Tibial nerve (tissue), 4 donors: ENCODE measurements around the gene IRF1. TPM values are rescaled to one million over a fixed set of nuclear protein-coding genes. Genes with fewer than 3 reads are reported as not detected.

ENCODE experiments used
- DNase-seq, 2 donors: peaks; one replicate each; pipeline ENCODE4 v3.0.0-alpha.2; 2019; ENCODE audit warnings: low spot score in 2 of 2
- H3K27ac ChIP-seq, 4 donors: fragments of 200-600 bp; sonication (generic) in 3 of 4; one replicate each; pipeline ENCODE4 v1.5.1; 2017 to 2019; ENCODE audit warnings: mild to moderate bottlenecking in 1 of 4
- H3K27me3 ChIP-seq, 2 donors: fragments of 200-600 bp; sonication (generic) in 1 of 2; one replicate each; pipeline versions ENCODE4 v1.5.1 to v1.6.0; 2017 to 2019
- H3K36me3 ChIP-seq, 3 donors: fragments of 200-600 bp; sonication (generic); one replicate each; pipeline ENCODE4 v1.5.1; 2018 to 2019
- H3K4me1 ChIP-seq, 4 donors: fragments of 200-600 bp; sonication (generic) in 3 of 4; one replicate each; pipeline ENCODE4 v1.5.1; 2017 to 2019
- H3K4me3 ChIP-seq, 4 donors: fragments of 200-600 bp; sonication (generic) in 3 of 4; one replicate each; pipeline ENCODE4 v1.5.1; 2017 to 2019; ENCODE audit warnings: mild to moderate bottlenecking in 1 of 4, moderate library complexity in 1 of 4
- H3K9me3 ChIP-seq, 4 donors: fragments of 200-600 bp; sonication (generic) in 3 of 4; one replicate each; pipeline ENCODE4 v1.5.1; 2017 to 2019
- EP300 ChIP-seq, 2 donors: sonication (generic); formaldehyde crosslinking; IDR thresholded peaks; one replicate each; pipeline ENCODE4 v1.6.1; 2017; ENCODE audit warnings: antibody characterized with exemption in 2 of 2, mild to moderate bottlenecking in 1 of 2
- POLR2A ChIP-seq, 2 donors: fragments of 450-650 bp; IDR thresholded peaks; one replicate each; pipeline ENCODE4 v1.6.1; 2017; ENCODE audit warnings: antibody characterized with exemption in 2 of 2, mild to moderate bottlenecking in 2 of 2, moderate library complexity in 2 of 2
- WGBS, 2 donors: methylation state at CpG; one replicate each; pipeline ENCODE4 v1.1.5; 2018; 5-methylcytosine and 5-hydroxymethylcytosine counted together
- total RNA-seq, 4 donors: library from RNA; depleted of rRNA; stranded (reverse); fragments of >200 nt; gene quantifications; one replicate each; pipeline ENCODE4 v1.1.0, GENCODE V29; 2016
- TF ChIP-seq, protein P1 (sequence below), 5 experiments: fragments of 200-600 bp in 3 of 5; fragments of 450-650 bp in 2 of 5; sonication (generic) in 3 of 5; IDR thresholded peaks; one replicate each; pipeline ENCODE4 v1.5.1; 2016 to 2019; ENCODE audit warnings: antibody characterized with exemption in 5 of 5, mild to moderate bottlenecking in 3 of 5, moderate library complexity in 2 of 5

IRF1 gene
- total RNA-seq, 4 donors from 2014 or later = 15.1 to 36.9 (median 28.4) TPM

DNA sequence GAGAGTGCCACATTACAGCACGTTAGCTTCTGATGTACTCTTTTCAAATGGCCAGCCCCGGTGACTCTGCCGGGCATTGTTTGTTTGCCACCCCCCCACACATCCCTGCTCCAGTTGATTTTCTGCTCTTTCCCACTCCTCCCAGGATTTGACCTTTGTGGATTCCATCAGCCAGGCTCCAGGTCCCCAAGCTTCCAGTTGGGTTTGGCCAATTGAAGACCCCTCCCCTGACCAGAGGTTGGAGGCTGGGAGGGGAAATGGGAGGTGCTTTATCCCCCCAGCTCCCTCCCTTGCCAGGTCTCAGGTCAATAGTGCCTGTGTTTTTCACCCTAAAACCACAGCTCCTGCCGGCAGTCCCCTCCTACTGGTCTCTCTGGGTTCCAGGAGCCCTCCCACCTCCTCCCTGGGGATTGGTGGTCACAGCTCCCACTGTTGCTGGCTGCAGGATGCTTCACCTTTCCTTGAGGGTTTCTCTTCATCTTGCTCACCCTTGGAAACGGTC, 34.9 kb downstream of the IRF1 start:
- H3K4me1 ChIP-seq = peaks cover 0 to 54% (median 40%) of the 10 kb centered on the region in 4 donors
- peak overlapping the region; percentile 27 to 88 (median 76) for H3K27ac ChIP-seq
- peaks cover 0 to 10% (median 0%) of the 10 kb centered on the region in 3 donors for H3K36me3 ChIP-seq
- WGBS, 2 donors = 41 to 50% methylated on average over 5 of the region's 5 CpGs
- no peaks in the 10 kb centered on the region for H3K27me3 ChIP-seq
- DNase-seq = no peak
- no peak overlapping the region for H3K4me3 ChIP-seq
- no peak for TF ChIP-seq EP300 (IDR thresholded peaks at IDR 0.05)
- TF ChIP-seq POLR2A (IDR thresholded peaks at IDR 0.05) = no peak
- TF ChIP-seq, protein P1, sequence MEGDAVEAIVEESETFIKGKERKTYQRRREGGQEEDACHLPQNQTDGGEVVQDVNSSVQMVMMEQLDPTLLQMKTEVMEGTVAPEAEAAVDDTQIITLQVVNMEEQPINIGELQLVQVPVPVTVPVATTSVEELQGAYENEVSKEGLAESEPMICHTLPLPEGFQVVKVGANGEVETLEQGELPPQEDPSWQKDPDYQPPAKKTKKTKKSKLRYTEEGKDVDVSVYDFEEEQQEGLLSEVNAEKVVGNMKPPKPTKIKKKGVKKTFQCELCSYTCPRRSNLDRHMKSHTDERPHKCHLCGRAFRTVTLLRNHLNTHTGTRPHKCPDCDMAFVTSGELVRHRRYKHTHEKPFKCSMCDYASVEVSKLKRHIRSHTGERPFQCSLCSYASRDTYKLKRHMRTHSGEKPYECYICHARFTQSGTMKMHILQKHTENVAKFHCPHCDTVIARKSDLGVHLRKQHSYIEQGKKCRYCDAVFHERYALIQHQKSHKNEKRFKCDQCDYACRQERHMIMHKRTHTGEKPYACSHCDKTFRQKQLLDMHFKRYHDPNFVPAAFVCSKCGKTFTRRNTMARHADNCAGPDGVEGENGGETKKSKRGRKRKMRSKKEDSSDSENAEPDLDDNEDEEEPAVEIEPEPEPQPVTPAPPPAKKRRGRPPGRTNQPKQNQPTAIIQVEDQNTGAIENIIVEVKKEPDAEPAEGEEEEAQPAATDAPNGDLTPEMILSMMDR (IDR thresholded peaks at IDR 0.05) = no peak
- no peaks in the 10 kb centered on the region for H3K9me3 ChIP-seq

DNA sequence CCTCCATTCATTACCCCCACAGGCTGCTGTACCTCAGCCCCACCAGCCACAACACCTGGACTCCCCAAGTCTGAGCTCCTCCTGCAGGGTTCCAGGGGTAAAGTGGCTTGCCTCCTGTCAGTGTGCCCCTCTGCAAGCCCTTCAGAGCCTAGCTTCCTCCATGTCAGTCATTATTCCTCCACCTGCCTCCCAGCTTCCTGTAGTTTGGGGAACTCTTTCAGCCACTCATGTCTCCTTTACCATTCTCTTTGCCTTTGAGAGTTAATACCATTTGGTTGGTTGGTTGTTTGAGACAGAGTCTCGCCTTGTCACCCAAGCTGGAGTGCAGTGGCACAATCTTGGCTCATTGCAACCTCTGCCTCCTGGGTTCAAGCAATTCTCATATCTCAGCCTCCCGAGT, 36.2 kb downstream of the IRF1 start:
- Histone ChIP-seq H3K27ac (no peak overlapping the region), H3K36me3 (peaks cover 0 to 16% (median 0%) of the 10 kb centered on the region in 3 donors), H3K9me3 (no peaks in the 10 kb centered on the region), H3K4me3 (no peak overlapping the region), H3K4me1 (peaks cover 0 to 41% (median 30%) of the 10 kb centered on the region in 4 donors), H3K27me3 (no peaks in the 10 kb centered on the region)
- DNase-seq = no peak
- no peak for TF ChIP-seq EP300 (IDR thresholded peaks at IDR 0.05)
- TF ChIP-seq, protein P1 (IDR thresholded peaks at IDR 0.05) = no peak
- TF ChIP-seq POLR2A (IDR thresholded peaks at IDR 0.05) = no peak
- WGBS, 2 donors = 89 to 93% methylated on average over 2 of the region's 2 CpGs

DNA sequence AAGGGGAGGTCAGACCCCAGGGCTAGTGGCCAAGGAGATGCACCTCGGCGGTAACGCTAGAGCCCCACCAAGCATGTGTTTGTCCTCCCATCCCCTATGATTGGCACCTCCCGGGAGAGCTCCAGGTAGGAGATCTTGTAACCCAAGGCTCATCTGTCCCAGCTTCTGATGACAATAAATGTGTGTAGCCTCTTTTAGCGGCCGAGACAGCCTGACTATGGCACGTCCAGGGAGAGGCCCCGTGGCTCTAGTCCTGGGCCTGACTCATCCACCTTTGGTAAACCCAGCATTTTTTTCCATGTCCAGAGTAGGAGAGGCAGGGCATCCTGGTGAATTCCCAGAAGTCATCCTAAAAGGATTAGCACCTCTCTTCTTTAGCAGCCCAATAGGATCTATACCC, 39.2 kb downstream of the IRF1 start:
- TF ChIP-seq POLR2A (IDR thresholded peaks at IDR 0.05) = no peak
- TF ChIP-seq EP300 (IDR thresholded peaks at IDR 0.05) = no peak
- TF ChIP-seq, protein P1 (IDR thresholded peaks at IDR 0.05) = no peak
- Histone ChIP-seq H3K27me3 (no peaks in the 10 kb centered on the region), H3K27ac (no peak overlapping the region), H3K9me3 (no peaks in the 10 kb centered on the region), H3K4me3 (no peak overlapping the region), H3K36me3 (peaks cover 0 to 21% (median 0%) of the 10 kb centered on the region in 3 donors), H3K4me1 (peaks cover 0 to 27% (median 20%) of the 10 kb centered on the region in 4 donors)
- no peak for DNase-seq
- 69 to 72% methylated on average over 8 of the region's 8 CpGs for WGBS, 2 donors

DNA sequence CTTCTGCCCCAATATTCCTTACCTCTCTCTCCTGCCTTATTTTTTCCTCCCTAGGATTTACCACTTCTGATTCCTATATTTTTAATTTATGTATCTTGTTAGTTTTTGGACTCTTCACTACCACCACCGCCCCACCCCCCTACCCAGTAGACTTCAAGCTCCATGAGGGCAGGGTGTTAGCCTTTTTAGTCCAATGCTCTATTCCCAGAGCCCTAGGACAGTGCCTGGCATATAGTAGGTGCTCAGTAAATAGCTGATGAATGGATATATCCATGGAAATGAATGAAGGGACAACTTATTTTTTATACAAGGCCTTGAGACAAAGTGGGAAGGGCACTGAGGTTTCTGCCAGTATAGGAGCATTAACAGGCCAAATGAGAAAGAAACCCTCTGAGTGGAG, 41.5 kb downstream of the IRF1 start:
- peaks cover 0 to 34% (median 21%) of the 10 kb centered on the region in 4 donors for H3K4me1 ChIP-seq
- WGBS, 2 donors = 97 to 100% methylated on average over 1 of the region's 1 CpG
- no peak overlapping the region for H3K27ac ChIP-seq

DNA sequence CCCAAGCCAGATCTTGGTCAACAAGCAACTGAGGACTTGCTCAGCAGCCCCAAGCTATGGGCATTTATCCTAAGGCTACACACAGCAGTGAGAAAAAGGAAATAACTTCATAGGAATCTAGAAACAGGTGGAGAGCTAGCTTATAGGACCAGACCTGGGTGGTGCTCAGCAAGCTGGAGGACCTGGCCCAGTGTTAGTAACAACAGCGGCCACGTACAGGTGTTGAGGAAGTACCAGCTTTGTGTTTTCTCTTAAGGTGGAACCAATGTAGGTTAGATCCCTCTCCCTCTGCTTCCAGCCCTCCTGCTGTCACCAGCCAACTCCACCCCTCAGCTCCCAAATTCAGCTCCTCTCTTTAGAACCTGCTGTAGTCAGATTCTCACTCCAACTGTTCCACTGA, 43.4 kb downstream of the IRF1 start:
- H3K4me3 ChIP-seq = no peak overlapping the region
- H3K27ac ChIP-seq = peak overlapping the region in 1 of 4 donors; percentile 1
- no peak for DNase-seq
- H3K4me1 ChIP-seq = peaks cover 0 to 47% (median 23%) of the 10 kb centered on the region in 4 donors
- H3K27me3 ChIP-seq = no peaks in the 10 kb centered on the region
- WGBS, 2 donors = 87 to 92% methylated on average over 2 of the region's 2 CpGs
- peaks cover 0 to 16% (median 0%) of the 10 kb centered on the region in 3 donors for H3K36me3 ChIP-seq
- H3K9me3 ChIP-seq = no peaks in the 10 kb centered on the region
- TF ChIP-seq EP300 (IDR thresholded peaks at IDR 0.05) (no peak), POLR2A (IDR thresholded peaks at IDR 0.05) (no peak)
- TF ChIP-seq, protein P1 (IDR thresholded peaks at IDR 0.05) = no peak

More for the DNA sequence above, 41.5 kb downstream of the IRF1 start:
- Histone ChIP-seq H3K36me3 (peaks cover 0 to 18% (median 0%) of the 10 kb centered on the region in 3 donors), H3K4me3 (no peak overlapping the region), H3K27me3 (no peaks in the 10 kb centered on the region), H3K9me3 (no peaks in the 10 kb centered on the region)
- TF ChIP-seq POLR2A (IDR thresholded peaks at IDR 0.05) = no peak
- TF ChIP-seq EP300 (IDR thresholded peaks at IDR 0.05) = no peak
- TF ChIP-seq, protein P1 (IDR thresholded peaks at IDR 0.05) = no peak
- DNase-seq = no peak
